IPS-18a (cell line): ENCODE data around the gene NT5C3A.
"Not testable (repeated sequence)": the region's sequence is repeated elsewhere in the genome, so short reads cannot be mapped to it uniquely, and the experiment has no call there.

Experiments used
- H3K27ac ChIP-seq: one replicate; pipeline ENCODE4 v1.5.1; 2013; ENCODE audit warnings: low read length
- H3K27me3 ChIP-seq: one replicate; pipeline ENCODE4 v1.6.1; 2013; ENCODE audit warnings: mild to moderate bottlenecking, low read length; ENCODE audit not compliant: control insufficient read depth, insufficient read depth
- H3K36me3 ChIP-seq: one replicate; pipeline ENCODE4 v1.6.1; 2013; ENCODE audit warnings: low read depth, low read length; ENCODE audit not compliant: control insufficient read depth
- H3K4me1 ChIP-seq: one replicate; pipeline ENCODE4 v1.6.1; 2013; ENCODE audit warnings: low read depth, low read length; ENCODE audit not compliant: control insufficient read depth
- H3K4me3 ChIP-seq: one replicate; pipeline ENCODE4 v1.5.1; 2013; ENCODE audit warnings: low read length
- H3K9ac ChIP-seq: one replicate; pipeline ENCODE4 v1.6.1; 2013; ENCODE audit warnings: mild to moderate bottlenecking, low read length, moderate library complexity
- H3K9me3 ChIP-seq: one replicate; pipeline ENCODE4 v1.6.1; 2013; ENCODE audit warnings: low read depth, low read length; ENCODE audit not compliant: control insufficient read depth

Gene NT5C3A

GRCh38 chr7:33039257-33039902 lies 23.2 kb downstream of the NT5C3A start:
- Histone ChIP-seq H3K27me3 (no peaks in the 10 kb centered on the region), H3K27ac (no peak overlapping the region), H3K4me1 (no peaks in the 10 kb centered on the region), H3K9ac (no peak overlapping the region), H3K4me3 (no peak overlapping the region), H3K9me3 (no peaks in the 10 kb centered on the region), H3K36me3 (no peaks in the 10 kb centered on the region)

GRCh38 chr7:33038639-33039038 lies 23.9 kb downstream of the NT5C3A start:
- Histone ChIP-seq H3K9me3 (no peaks in the 10 kb centered on the region), H3K4me3 (no peak overlapping the region), H3K27me3 (no peaks in the 10 kb centered on the region), H3K4me1 (no peaks in the 10 kb centered on the region), H3K9ac (no peak overlapping the region), H3K36me3 (no peaks in the 10 kb centered on the region), H3K27ac (no peak overlapping the region)

- Histone ChIP-seq H3K4me1 (no peaks in the 10 kb centered on the region), H3K9ac (no peak overlapping the region), H3K27me3 (no peaks in the 10 kb centered on the region), H3K36me3 (no peaks in the 10 kb centered on the region), H3K9me3 (no peaks in the 10 kb centered on the region), H3K4me3 (no peak overlapping the region), H3K27ac (no peak overlapping the region)
Measured at GRCh38 chr7:33035776-33036175, 26.8 kb downstream of the NT5C3A start.

- no peak overlapping the region for H3K9ac ChIP-seq
- no peaks in the 10 kb centered on the region for H3K27me3 ChIP-seq
- H3K36me3 ChIP-seq, result peaks cover 31% of the 10 kb centered on the region
- no peaks in the 10 kb centered on the region for H3K9me3 ChIP-seq
- no peak overlapping the region for H3K4me3 ChIP-seq
- no peaks in the 10 kb centered on the region for H3K4me1 ChIP-seq
- no peak overlapping the region for H3K27ac ChIP-seq
Measured at GRCh38 chr7:33024189-33024757, 38.3 kb downstream of the NT5C3A start.

GRCh38 chr7:33012364-33012763 lies 50.2 kb downstream of the NT5C3A start:
- Histone ChIP-seq H3K9ac (no peak overlapping the region), H3K27ac (no peak overlapping the region), H3K4me1 (no peaks in the 10 kb centered on the region), H3K36me3 (peaks cover 27% of the 10 kb centered on the region), H3K4me3 (no peak overlapping the region), H3K9me3 (no peaks in the 10 kb centered on the region), H3K27me3 (no peaks in the 10 kb centered on the region)

GRCh38 chr7:33009734-33010133 lies 52.8 kb downstream of the NT5C3A start:
- H3K27me3 ChIP-seq, result no peaks in the 10 kb centered on the region
- H3K4me1 ChIP-seq, result no peaks in the 10 kb centered on the region
- no peak overlapping the region for H3K4me3 ChIP-seq
- H3K9me3 ChIP-seq, result no peaks in the 10 kb centered on the region
- no peak overlapping the region for H3K9ac ChIP-seq
- H3K36me3 ChIP-seq, result peaks cover 17% of the 10 kb centered on the region
- H3K27ac ChIP-seq, result no peak overlapping the region

GRCh38 chr7:33005690-33006089 lies 56.9 kb downstream of the NT5C3A start:
- H3K36me3 ChIP-seq, H3K27me3 ChIP-seq, H3K4me1 ChIP-seq, H3K27ac ChIP-seq, H3K9ac ChIP-seq, H3K9me3 ChIP-seq, H3K4me3 ChIP-seq: not testable (repeated sequence)

GRCh38 chr7:33005193-33005592 lies 57.4 kb downstream of the NT5C3A start:
- not testable (repeated sequence) for H3K4me3 ChIP-seq, H3K9ac ChIP-seq, H3K27ac ChIP-seq, H3K36me3 ChIP-seq, H3K9me3 ChIP-seq, H3K4me1 ChIP-seq, H3K27me3 ChIP-seq

- not testable (repeated sequence) for H3K27ac ChIP-seq, H3K9ac ChIP-seq, H3K27me3 ChIP-seq, H3K4me1 ChIP-seq, H3K36me3 ChIP-seq, H3K4me3 ChIP-seq, H3K9me3 ChIP-seq
Measured at GRCh38 chr7:33004104-33004616, 58.4 kb downstream of the NT5C3A start.

- not testable (repeated sequence) for H3K9me3 ChIP-seq, H3K4me1 ChIP-seq, H3K36me3 ChIP-seq, H3K4me3 ChIP-seq, H3K9ac ChIP-seq, H3K27ac ChIP-seq, H3K27me3 ChIP-seq
Measured at GRCh38 chr7:33003111-33003510, 59.5 kb downstream of the NT5C3A start.

GRCh38 chr7:32999380-32999779 lies 63.2 kb downstream of the NT5C3A start:
- not testable (repeated sequence) for H3K9ac ChIP-seq, H3K9me3 ChIP-seq, H3K27me3 ChIP-seq, H3K4me1 ChIP-seq, H3K27ac ChIP-seq, H3K4me3 ChIP-seq, H3K36me3 ChIP-seq
